MM.1S (cell line): ENCODE measurements around the gene KRT78.

ENCODE experiments used
- DNase-seq: peaks from one replicate; pipeline ENCODE4 v3.0.0-alpha.2; 2015
- H2AFZ ChIP-seq: fragments of 300-600 bp; sonication (generic); 2 replicates; pipeline ENCODE4 v1.6.0; 2016; ENCODE audit warnings: antibody characterized with exemption, low read length
- H3F3A ChIP-seq: fragments of 300-600 bp; sonication (generic); 2 replicates; pipeline ENCODE4 v1.6.1; 2016; ENCODE audit warnings: mild to moderate bottlenecking, antibody characterized with exemption, low read length, moderate library complexity, mixed read lengths; ENCODE audit not compliant: insufficient read depth
- H3K27ac ChIP-seq: fragments of 300-600 bp; sonication (generic); 2 replicates; pipeline ENCODE4 v1.5.1; 2016; ENCODE audit warnings: mild to moderate bottlenecking, low read length
- H3K27me3 ChIP-seq: fragments of 300-600 bp; sonication (generic); replicated peaks from 2 replicates; pipeline ENCODE4 v1.6.0; 2016; ENCODE audit warnings: low read length; ENCODE audit not compliant: insufficient read depth
- H3K36me3 ChIP-seq: fragments of 300-600 bp; sonication (generic); replicated peaks from 2 replicates; pipeline ENCODE4 v1.6.1; 2016; ENCODE audit warnings: mild to moderate bottlenecking, low read length, mixed read lengths; ENCODE audit not compliant: insufficient read depth
- H3K4me1 ChIP-seq: fragments of 300-600 bp; sonication (generic); 2 replicates; pipeline ENCODE4 v1.6.1; 2016; ENCODE audit warnings: low read length, mixed read lengths
- H3K4me2 ChIP-seq: fragments of 300-600 bp; sonication (generic); 2 replicates; pipeline ENCODE4 v1.6.0; 2016; ENCODE audit warnings: low read depth, low read length
- H3K4me3 ChIP-seq: fragments of 300-600 bp; sonication (generic); 2 replicates; pipeline ENCODE4 v1.5.1; 2016; ENCODE audit warnings: low read length, mixed read lengths
- H3K79me2 ChIP-seq: fragments of 300-600 bp; sonication (generic); 2 replicates; pipeline ENCODE4 v1.6.1; 2016; ENCODE audit warnings: mixed run types, low read length, mixed read lengths
- H3K9ac ChIP-seq: fragments of 300-600 bp; sonication (generic); 2 replicates; pipeline ENCODE4 v1.6.1; 2016; ENCODE audit warnings: low read length, mixed read lengths
- H3K9me2 ChIP-seq: fragments of 300-600 bp; sonication (generic); replicated peaks from 2 replicates; pipeline ENCODE4 v1.6.1; 2016; ENCODE audit warnings: mild to moderate bottlenecking, low read length, mixed read lengths; ENCODE audit not compliant: insufficient read depth
- H3K9me3 ChIP-seq: fragments of 300-600 bp; sonication (generic); replicated peaks from 2 replicates; pipeline ENCODE4 v1.6.1; 2016; ENCODE audit warnings: mild to moderate bottlenecking, low read length, mixed read lengths; ENCODE audit not compliant: insufficient read depth
- H4K20me1 ChIP-seq: fragments of 300-600 bp; sonication (generic); 2 replicates; pipeline ENCODE4 v1.6.1; 2016; ENCODE audit warnings: mild to moderate bottlenecking, low read length, moderate library complexity, mixed read lengths; ENCODE audit not compliant: insufficient read depth
- EZH2 ChIP-seq: fragments of 300-600 bp; sonication (generic); optimal IDR thresholded peaks from 2 replicates; pipeline ENCODE3; 2017; ENCODE audit warnings: low read depth, mild to moderate bottlenecking, antibody characterized with exemption, low read length, mixed read lengths
- EZH2phosphoT487 ChIP-seq: fragments of 300-600 bp; sonication (generic); IDR thresholded peaks from 2 replicates; pipeline ENCODE4 v1.6.1; 2018; ENCODE audit warnings: antibody characterized with exemption, low read length
- TF ChIP-seq, protein P1 (sequence below): fragments of 300-600 bp; sonication (generic); IDR thresholded peaks from 2 replicates; pipeline ENCODE4 v1.5.1; 2016; ENCODE audit warnings: antibody characterized with exemption, low read length, mixed read lengths

KRT78 gene

DNA sequence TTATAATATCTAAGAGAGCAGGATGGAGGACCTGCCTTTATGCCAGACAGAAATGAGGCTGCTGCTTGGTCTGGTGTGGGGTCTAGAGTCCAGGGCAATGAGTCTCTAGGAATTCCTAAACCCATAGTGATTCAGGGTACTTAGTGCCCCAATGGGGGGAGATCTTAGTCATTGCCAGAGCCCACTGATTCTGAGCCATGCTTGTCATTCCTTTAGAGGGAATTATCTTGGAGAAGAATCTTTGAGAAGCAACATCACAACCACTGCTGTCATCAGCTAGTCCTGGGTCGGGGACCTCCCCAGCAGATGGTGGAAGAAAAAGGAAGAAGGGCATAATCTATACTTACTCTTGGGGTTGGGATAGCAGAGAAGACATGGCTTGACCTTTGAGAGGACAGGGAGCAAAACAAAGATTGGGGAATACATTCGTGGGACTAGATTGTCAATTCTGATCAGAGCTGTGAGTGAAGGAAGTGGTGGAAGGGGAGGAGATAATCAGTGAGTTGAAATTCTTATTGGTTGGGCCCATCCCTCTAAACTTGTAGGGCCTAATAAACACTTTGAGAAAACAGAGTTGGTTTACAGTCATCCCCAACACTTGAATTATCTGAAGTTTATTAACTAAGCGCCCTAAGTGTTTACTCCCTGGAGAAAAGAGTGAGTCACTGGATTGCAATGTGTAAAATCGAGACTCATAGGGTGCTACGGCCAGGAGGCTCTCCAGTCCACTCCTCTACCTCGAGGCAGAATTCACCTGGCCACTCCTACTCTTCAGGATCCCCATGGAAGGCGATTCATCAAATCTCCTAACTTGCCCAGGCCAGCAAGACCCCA is 49.9 kb downstream of the KRT78 start:
- no peak overlapping the region for H3K4me3 ChIP-seq
- H3K4me2 ChIP-seq, result no peak overlapping the region
- no peak overlapping the region for H3K27ac ChIP-seq
- no peaks in the 10 kb centered on the region for H4K20me1 ChIP-seq
- H3K9me2 ChIP-seq, result no peaks in the 10 kb centered on the region
- no peaks in the 10 kb centered on the region for H3K4me1 ChIP-seq
- peaks cover 60% of the 10 kb centered on the region for H3K27me3 ChIP-seq
- TF ChIP-seq EZH2 (no peak), EZH2phosphoT487 (no peak)
- TF ChIP-seq, protein P1, sequence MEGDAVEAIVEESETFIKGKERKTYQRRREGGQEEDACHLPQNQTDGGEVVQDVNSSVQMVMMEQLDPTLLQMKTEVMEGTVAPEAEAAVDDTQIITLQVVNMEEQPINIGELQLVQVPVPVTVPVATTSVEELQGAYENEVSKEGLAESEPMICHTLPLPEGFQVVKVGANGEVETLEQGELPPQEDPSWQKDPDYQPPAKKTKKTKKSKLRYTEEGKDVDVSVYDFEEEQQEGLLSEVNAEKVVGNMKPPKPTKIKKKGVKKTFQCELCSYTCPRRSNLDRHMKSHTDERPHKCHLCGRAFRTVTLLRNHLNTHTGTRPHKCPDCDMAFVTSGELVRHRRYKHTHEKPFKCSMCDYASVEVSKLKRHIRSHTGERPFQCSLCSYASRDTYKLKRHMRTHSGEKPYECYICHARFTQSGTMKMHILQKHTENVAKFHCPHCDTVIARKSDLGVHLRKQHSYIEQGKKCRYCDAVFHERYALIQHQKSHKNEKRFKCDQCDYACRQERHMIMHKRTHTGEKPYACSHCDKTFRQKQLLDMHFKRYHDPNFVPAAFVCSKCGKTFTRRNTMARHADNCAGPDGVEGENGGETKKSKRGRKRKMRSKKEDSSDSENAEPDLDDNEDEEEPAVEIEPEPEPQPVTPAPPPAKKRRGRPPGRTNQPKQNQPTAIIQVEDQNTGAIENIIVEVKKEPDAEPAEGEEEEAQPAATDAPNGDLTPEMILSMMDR, result no peak
- H3K36me3 ChIP-seq, result no peaks in the 10 kb centered on the region
- no peaks in the 10 kb centered on the region for H3K9me3 ChIP-seq
- no peaks in the 10 kb centered on the region for H3F3A ChIP-seq
- no peak overlapping the region for H2AFZ ChIP-seq
- no peak for DNase-seq
- no peak overlapping the region for H3K9ac ChIP-seq
- no peaks in the 10 kb centered on the region for H3K79me2 ChIP-seq

GRCh38 chr12:52798003-52798670 is 50.7 kb downstream of the KRT78 start:
- no peaks in the 10 kb centered on the region for H4K20me1 ChIP-seq
- H3F3A ChIP-seq, result no peaks in the 10 kb centered on the region
- no peaks in the 10 kb centered on the region for H3K79me2 ChIP-seq
- no peak overlapping the region for H3K27ac ChIP-seq
- H3K27me3 ChIP-seq, result peaks cover 58% of the 10 kb centered on the region
- no peak overlapping the region for H2AFZ ChIP-seq
- H3K4me2 ChIP-seq, result no peak overlapping the region
- no peak for DNase-seq
- no peaks in the 10 kb centered on the region for H3K36me3 ChIP-seq
- no peak overlapping the region for H3K4me3 ChIP-seq
- H3K4me1 ChIP-seq, result no peaks in the 10 kb centered on the region
- no peak overlapping the region for H3K9ac ChIP-seq
- TF ChIP-seq, protein P1, result no peak
- no peak for TF ChIP-seq EZH2phosphoT487
- TF ChIP-seq EZH2, result no peak
- H3K9me3 ChIP-seq, result no peaks in the 10 kb centered on the region
- H3K9me2 ChIP-seq, result no peaks in the 10 kb centered on the region

GRCh38 chr12:52797529-52797894 is 51.3 kb downstream of the KRT78 start:
- H3K9ac ChIP-seq, result no peak overlapping the region
- no peak overlapping the region for H3K27ac ChIP-seq
- no peaks in the 10 kb centered on the region for H3K36me3 ChIP-seq
- H3K9me2 ChIP-seq, result no peaks in the 10 kb centered on the region
- peaks cover 58% of the 10 kb centered on the region for H3K27me3 ChIP-seq
- H3F3A ChIP-seq, result no peaks in the 10 kb centered on the region
- no peaks in the 10 kb centered on the region for H3K79me2 ChIP-seq
- H3K9me3 ChIP-seq, result no peaks in the 10 kb centered on the region
- TF ChIP-seq EZH2 (no peak), EZH2phosphoT487 (no peak)
- TF ChIP-seq, protein P1, result no peak
- H3K4me2 ChIP-seq, result no peak overlapping the region
- H3K4me3 ChIP-seq, result no peak overlapping the region
- no peak for DNase-seq
- no peaks in the 10 kb centered on the region for H3K4me1 ChIP-seq
- no peaks in the 10 kb centered on the region for H4K20me1 ChIP-seq
- no peak overlapping the region for H2AFZ ChIP-seq
